ENCODE results near the gene ITGB6.

The ITGB6 gene

GRCh38 chr2:160139350-160139749, 60.7 kb downstream of the ITGB6 start:
- H3K27ac ChIP-seq: no peak overlapping the region
- no peak for DNase-seq
- TF ChIP-seq CTCF (IDR thresholded peaks at IDR 0.05; ENCODE audit: low read depth, low read length): no peak

GRCh38 chr2:160138406-160138805, 61.7 kb downstream of the ITGB6 start:
- Histone ChIP-seq H3K36me3 (no peaks in the 10 kb centered on the region), H3K4me3 (ENCODE audit: low read depth, low read length) (no peak overlapping the region), H3K9me3 (ENCODE audit: severe bottlenecking) (no peaks in the 10 kb centered on the region), H3K27ac (no peak overlapping the region), H3K27me3 (ENCODE audit: insufficient read depth, low read depth, severe bottlenecking) (no peaks in the 10 kb centered on the region)
- no peak for DNase-seq
- no peak for TF ChIP-seq CTCF (IDR thresholded peaks at IDR 0.05; ENCODE audit: low read depth, low read length)

More at GRCh38 chr2:160139350-160139749, 60.7 kb downstream of the ITGB6 start:
- no peaks in the 10 kb centered on the region for H3K27me3 ChIP-seq (ENCODE audit: insufficient read depth, low read depth, severe bottlenecking)
- no peaks in the 10 kb centered on the region for H3K9me3 ChIP-seq (ENCODE audit: severe bottlenecking)
- no peak overlapping the region for H3K4me3 ChIP-seq (ENCODE audit: low read depth, low read length)
- no peaks in the 10 kb centered on the region for H3K36me3 ChIP-seq

GRCh38 chr2:160137464-160137863, 62.6 kb downstream of the ITGB6 start:
- no peak for TF ChIP-seq CTCF (IDR thresholded peaks at IDR 0.05; ENCODE audit: low read depth, low read length)
- Histone ChIP-seq H3K9me3 (ENCODE audit: severe bottlenecking) (no peaks in the 10 kb centered on the region), H3K27ac (no peak overlapping the region), H3K4me3 (ENCODE audit: low read depth, low read length) (no peak overlapping the region), H3K36me3 (no peaks in the 10 kb centered on the region), H3K27me3 (ENCODE audit: insufficient read depth, low read depth, severe bottlenecking) (no peaks in the 10 kb centered on the region)
- no peak for DNase-seq

GRCh38 chr2:160132761-160133160, 67.3 kb downstream of the ITGB6 start:
- Histone ChIP-seq H3K4me3 (ENCODE audit: low read depth, low read length) (no peak overlapping the region), H3K9me3 (ENCODE audit: severe bottlenecking) (no peaks in the 10 kb centered on the region), H3K27ac (no peak overlapping the region), H3K27me3 (ENCODE audit: insufficient read depth, low read depth, severe bottlenecking) (no peaks in the 10 kb centered on the region), H3K36me3 (no peaks in the 10 kb centered on the region)
- no peak for DNase-seq
- no peak for TF ChIP-seq CTCF (IDR thresholded peaks at IDR 0.05; ENCODE audit: low read depth, low read length)

GRCh38 chr2:160126756-160127155, 73.3 kb downstream of the ITGB6 start:
- H3K27me3 ChIP-seq (ENCODE audit: insufficient read depth, low read depth, severe bottlenecking): no peaks in the 10 kb centered on the region
- H3K36me3 ChIP-seq: no peaks in the 10 kb centered on the region
- H3K9me3 ChIP-seq (ENCODE audit: severe bottlenecking): no peaks in the 10 kb centered on the region
- H3K4me3 ChIP-seq (ENCODE audit: low read depth, low read length): no peak overlapping the region
- DNase-seq: no peak
- TF ChIP-seq CTCF (IDR thresholded peaks at IDR 0.05; ENCODE audit: low read depth, low read length): no peak
- H3K27ac ChIP-seq: no peak overlapping the region

- no peak for TF ChIP-seq CTCF (IDR thresholded peaks at IDR 0.05; ENCODE audit: low read depth, low read length)
These were observed 73.8 kb downstream of the ITGB6 start for GRCh38 chr2:160126315-160126714.

More at GRCh38 chr2:160126315-160126714, 73.8 kb downstream of the ITGB6 start:
- H3K9me3 ChIP-seq (ENCODE audit: severe bottlenecking): no peaks in the 10 kb centered on the region
- H3K36me3 ChIP-seq: no peaks in the 10 kb centered on the region
- no peak for DNase-seq
- no peak overlapping the region for H3K4me3 ChIP-seq (ENCODE audit: low read depth, low read length)
- H3K27me3 ChIP-seq (ENCODE audit: insufficient read depth, low read depth, severe bottlenecking): no peaks in the 10 kb centered on the region
- no peak overlapping the region for H3K27ac ChIP-seq

All from WERI-Rb-1 (cell line).